Measurements from ENCODE around the gene ZNF688. TPM values are rescaled to one million over a fixed set of nuclear protein-coding genes. Genes with fewer than 3 reads are reported as not detected.

Gene ZNF688
- 8.0 and 11.8 TPM in 2 replicates for total RNA-seq

DNA sequence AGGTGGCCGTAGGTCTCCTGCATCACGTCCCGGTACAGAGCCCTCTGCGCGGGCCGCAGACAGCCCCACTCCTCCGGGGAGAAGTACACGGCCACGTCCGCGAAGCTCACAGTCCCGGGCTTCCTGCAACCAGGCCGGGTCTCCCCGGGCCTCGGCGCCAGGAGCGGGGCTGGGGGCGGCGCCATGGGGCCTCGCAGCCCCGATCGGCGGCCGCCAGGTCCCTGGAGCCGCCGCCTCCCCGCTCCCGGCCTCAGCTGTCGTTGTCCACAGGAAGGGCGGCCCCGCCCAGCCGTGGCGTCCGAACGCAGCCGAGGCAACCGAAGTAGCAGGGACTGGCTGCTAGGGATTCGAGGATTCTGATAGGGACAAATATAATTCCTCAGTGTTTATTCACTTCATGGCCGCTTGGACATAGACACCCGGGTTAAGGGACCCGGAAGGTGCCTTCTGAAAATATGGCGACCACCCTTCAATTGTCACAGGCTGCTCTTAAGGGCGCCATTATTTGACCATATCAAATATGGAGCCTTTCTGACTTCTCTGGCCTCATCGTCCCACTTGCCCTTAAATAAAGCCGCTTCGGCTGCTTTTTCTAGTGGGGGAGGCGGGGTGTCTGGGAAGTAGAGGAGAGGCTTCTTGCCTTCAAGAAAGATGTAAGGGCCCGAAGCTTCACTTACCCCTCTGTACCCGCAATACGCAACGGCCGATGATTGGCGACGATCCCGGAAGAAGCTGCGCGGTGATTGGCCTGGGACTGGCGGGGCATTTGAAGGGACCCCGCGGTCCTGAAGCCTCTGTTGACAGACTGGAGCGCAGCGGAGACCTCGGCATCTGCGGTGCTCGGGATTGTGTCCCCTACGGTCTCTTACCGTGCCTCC lies at the start of gene ZNF688:
Gene ZNF688, minus strand, starts transcription at position 270 of the 878 bp plus-strand sequence. Its CDS starts 85 bp downstream, at position 185.

DNA sequence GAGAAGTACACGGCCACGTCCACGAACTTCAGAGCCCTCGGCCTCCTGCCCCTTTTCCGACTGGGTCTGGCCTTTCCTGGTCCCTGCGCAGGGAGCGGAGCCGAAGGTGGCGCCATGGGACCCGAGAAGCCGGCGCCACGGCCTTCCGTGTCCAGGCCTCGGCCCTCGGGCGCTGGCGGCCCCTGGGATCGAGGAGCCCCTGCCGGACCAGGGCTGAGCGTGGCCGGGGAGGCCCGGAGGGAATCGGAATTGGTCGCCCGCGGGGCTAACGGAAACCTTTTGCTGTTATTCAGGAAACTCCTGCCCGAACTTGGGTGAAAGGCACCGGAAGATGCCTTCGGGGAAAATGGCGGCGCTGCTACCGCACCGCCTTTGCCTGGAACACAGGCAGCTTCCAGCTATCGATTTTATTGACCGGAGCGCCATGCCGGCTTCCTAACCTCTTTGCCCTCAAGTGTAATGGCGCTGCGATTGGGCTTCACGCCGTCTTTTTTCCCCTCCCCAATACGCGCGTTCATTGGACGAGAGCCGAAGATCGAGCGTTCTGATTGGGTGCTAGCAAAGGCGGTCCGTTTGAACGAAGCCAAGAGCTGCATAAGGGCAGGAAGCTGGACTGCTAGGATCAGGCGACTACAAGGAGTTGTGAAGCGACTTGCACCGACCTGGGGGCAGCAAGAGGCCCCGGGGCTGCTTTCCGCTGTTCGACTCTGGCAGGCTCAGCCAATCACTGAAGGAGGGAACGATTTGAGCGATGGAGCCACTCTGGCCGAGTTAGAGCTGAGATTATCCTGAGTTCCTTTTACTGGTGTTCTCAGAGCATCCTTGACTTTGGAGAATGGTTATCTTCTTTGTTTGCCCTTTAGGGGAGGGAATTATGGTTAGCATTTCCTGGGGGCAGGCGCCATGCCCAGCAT lies 38.7 kb upstream of the ZNF688 start, which contains the start of gene ZNF689:
Gene ZNF689, minus strand, starts transcription at position 464 of the 914 bp plus-strand sequence. Its CDS starts 348 bp downstream, at position 116.

DNA sequence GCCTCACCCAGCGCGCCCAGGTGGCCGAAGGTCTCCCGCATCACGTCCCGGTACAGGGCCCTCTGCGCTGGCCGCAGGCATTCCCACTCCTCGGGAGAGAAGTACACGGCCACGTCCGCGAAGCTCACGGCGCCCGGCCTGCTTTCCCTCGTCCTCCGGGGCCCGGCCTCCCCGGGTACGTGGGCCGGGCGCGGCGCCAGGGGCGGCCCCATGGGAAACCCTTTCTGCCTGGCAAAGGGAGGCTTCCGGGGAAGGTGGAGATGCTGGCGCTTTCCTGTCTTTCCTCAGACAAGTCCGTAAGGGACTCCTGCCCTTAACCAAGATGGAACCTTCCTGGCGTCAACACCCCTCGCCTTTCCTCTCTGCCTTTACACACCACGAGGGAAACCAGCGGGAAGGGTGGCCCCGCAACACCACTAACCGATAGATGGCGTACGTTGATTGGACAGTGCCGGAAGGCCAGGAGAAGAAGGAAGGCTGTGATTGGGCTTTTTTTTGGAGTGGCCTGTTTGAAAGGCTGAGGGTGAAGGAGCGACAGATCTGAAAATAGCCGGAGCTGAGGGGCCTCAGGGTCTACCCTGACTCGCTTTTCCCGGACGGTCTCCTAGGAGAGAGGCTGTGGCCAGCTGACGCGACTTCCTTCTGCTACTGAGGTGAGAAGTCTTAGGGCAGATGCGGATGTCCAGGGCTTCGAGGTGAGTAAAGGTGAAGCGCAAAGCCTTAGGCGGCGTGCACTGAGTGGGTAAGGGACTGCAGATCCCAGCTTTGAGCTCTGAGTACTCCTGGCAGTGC lies 14.1 kb upstream of the ZNF688 start, which contains the start of gene ZNF785:
Gene ZNF785, minus strand, starts transcription at position 298 of the 792 bp plus-strand sequence. Its CDS starts 86 bp downstream, at position 212.

DNA sequence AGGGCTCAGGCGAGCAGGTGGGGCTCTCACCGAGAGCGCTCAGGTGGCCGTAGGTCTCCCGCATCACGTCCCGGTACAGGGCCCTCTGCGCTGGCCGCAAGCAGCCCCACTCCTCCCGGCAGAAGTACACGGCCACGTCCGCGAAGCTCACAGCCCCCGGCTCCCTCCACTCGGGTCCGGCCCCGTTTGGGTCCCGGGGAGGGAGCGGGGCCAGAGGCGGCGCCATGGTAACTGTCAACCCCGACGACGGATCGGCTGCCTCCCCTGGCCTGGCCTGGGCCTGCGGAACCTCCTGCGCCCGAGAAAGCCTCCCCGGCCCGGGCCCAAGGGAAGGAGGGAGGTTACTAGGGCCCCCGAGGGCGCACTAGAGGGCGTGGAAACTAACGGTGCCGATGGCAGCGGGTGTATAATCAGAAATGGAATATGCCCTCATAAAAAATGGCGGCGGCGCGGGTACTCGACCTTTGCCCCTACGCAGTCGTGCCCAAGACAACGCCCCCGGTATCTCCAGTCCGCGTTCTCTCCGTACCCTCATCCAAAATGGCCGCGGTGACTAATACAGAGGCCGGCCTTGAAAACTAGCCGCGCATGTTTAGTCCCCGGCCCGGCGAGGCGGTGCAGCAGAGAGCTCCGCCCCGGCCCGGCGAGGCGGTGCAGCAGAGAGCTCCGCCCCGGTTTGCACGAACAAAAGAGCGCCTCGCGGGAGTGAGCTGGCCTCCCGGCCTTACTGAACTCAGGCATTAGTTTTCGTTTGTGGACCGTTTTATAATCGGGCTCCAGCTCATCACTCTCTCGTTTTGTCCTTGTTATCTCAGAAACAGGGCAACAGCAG lies 13.3 kb downstream of the ZNF688 start, which contains the start of gene ZNF764:
Gene ZNF764, minus strand, starts transcription at position 418 of the 832 bp plus-strand sequence. Its CDS starts 192 bp downstream, at position 226.

DNA sequence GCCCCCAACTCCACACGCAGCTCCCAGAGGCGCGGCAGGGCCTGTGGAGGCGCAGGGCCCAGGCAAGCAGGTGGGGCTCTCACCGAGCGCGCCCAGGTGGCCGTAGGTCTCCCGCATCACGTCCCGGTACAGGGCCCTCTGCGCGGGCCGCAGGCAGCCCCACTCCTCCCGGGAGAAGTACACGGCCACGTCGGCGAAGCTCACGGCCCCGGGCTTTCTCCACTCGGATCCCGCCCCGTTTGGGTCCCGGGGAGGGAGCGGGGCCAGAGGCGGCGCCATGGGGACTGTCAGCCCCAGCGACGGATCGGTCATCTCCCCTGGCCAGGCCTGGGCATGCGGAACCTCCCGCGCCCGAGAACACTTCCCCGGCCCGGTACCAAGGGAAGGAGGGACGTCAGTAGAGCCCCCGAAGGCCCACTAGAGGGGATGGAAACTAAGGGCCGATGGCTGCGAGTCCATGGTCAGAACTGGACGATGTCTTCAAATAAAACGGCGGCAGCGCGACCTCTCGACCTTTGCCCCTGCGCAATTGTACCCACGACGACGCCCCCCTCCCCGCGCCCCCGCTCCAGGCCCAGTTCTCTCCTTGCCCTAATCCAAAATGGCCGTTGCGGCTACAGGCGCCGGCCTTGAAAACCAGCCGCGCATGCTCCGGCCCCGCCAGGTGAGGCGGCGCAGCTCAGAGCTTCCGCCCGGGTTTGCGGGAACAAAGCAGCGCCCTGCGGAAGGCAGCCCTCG lies 37.0 kb downstream of the ZNF688 start, which contains the start of gene ZNF747:
Gene ZNF747, minus strand, starts transcription at position 491 of the 738 bp plus-strand sequence. Its CDS starts 179 bp downstream, at position 312.

DNA sequence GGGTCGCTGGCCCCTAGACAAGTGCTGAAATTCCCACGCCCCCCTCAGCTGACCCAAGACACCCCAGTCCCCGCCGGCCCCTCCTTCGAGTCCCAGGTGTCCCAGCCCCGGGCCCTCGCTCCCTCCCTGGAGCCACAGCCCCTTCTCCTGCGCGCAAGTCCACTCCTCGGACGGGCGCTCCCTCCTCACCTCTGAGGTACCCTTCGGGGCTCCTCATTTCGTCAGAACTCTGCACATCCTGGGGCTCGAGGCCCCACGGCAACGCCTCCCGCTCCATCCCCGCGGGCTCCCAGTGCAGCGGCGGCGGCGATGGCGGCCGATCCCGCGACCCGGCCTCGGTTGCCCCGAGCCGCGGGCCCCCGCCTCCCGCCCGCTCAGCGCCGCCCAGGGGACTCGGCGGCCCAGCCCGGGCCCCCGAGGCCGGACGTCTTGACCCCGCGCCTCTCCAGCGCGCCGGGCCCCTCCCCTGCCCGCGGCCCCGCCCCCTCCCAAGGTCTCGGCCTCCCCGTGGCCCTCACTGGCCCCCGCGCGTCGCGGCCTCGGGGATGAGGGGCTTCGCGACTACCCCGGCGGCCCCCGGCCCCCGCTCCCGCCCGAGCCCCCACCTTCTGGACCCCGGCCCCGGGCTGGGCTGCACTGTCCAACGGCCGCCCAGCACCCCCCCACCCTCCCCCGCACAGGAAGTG lies 45.2 kb downstream of the ZNF688 start, which contains the start of gene ZNF768:
Gene ZNF768, minus strand, starts transcription at position 430 of the 686 bp plus-strand sequence. Its CDS starts 153 bp downstream, at position 277.

Other genes starting within 250 kb of the ZNF688 start
- gene CD2BP2, start 216.4 kb downstream of the ZNF688 start, total RNA-seq = 39.6 and 43.5 TPM in 2 replicates
- gene TBC1D10B, start 201.2 kb downstream of the ZNF688 start, total RNA-seq = 42.7 and 47.9 TPM in 2 replicates
- gene MYL11, start 196.9 kb downstream of the ZNF688 start, total RNA-seq = 1.8 TPM in 1 of 2 replicates, not detected in the other
- 0.63 TPM in 1 of 2 replicates, not detected in the other for gene SEPTIN1, start 189.2 kb downstream of the ZNF688 start, total RNA-seq
- 12.4 and 17.7 TPM in 2 replicates for gene ZNF48, start 176.3 kb downstream of the ZNF688 start, total RNA-seq
- gene ZNF771, start 164.1 kb downstream of the ZNF688 start, total RNA-seq = 7.4 and 8.6 TPM in 2 replicates
- gene DCTPP1, start 141.7 kb downstream of the ZNF688 start, total RNA-seq = 43.4 and 96.5 TPM in 2 replicates
- gene SEPHS2, start 125.8 kb downstream of the ZNF688 start, total RNA-seq = 20.2 and 23.2 TPM in 2 replicates
- not detected in 2 replicates for gene ITGAL, start 99.0 kb downstream of the ZNF688 start, total RNA-seq
- gene ZNF768, start 45.1 kb downstream of the ZNF688 start, total RNA-seq = 32.4 and 46.5 TPM in 2 replicates
- gene ZNF747, start 36.9 kb downstream of the ZNF688 start, total RNA-seq = 6.4 and 11.0 TPM in 2 replicates
- 5.4 and 11.2 TPM in 2 replicates for gene ZNF764, start 13.3 kb downstream of the ZNF688 start, total RNA-seq
- 4.4 and 8.7 TPM in 2 replicates for gene ZNF785, start 14.0 kb upstream of the ZNF688 start, total RNA-seq
- 8.5 and 8.9 TPM in 2 replicates for gene ZNF689, start 38.7 kb upstream of the ZNF688 start, total RNA-seq
- 32.1 and 36.4 TPM in 2 replicates for gene PRR14, start 79.2 kb upstream of the ZNF688 start, total RNA-seq
- gene FBRS, start 86.7 kb upstream of the ZNF688 start, total RNA-seq = 26.9 and 39.0 TPM in 2 replicates
- 15.3 and 22.1 TPM in 2 replicates for gene SRCAP, start 127.5 kb upstream of the ZNF688 start, total RNA-seq
- 24.7 and 28.2 TPM in 2 replicates for gene PHKG2, start 176.7 kb upstream of the ZNF688 start, total RNA-seq
- gene CFAP119, start 190.3 kb upstream of the ZNF688 start, total RNA-seq = 4.8 and 5.9 TPM in 2 replicates
- gene RNF40, start 190.6 kb upstream of the ZNF688 start, total RNA-seq = 63.7 and 67.1 TPM in 2 replicates
- gene ZNF629, start 215.5 kb upstream of the ZNF688 start, total RNA-seq = 9.5 and 23.3 TPM in 2 replicates

Data from mesangial cell (primary cell).